Upper lobe of left lung (tissue), 4 donors: Measurements from ENCODE around the gene STK11IP.

Source experiments
- POLR2A ChIP-seq, 4 donors: fragments of 450-650 bp; IDR thresholded peaks; one replicate each; pipeline ENCODE4 v1.5.1; 2016 to 2017; ENCODE audit warnings: antibody characterized with exemption in 4 of 4, mild to moderate bottlenecking in 2 of 4
- POLR2AphosphoS5 ChIP-seq, 2 donors: sonication (generic); formaldehyde crosslinking; IDR thresholded peaks; one replicate each; pipeline ENCODE4 v1.5.1; 2017; ENCODE audit warnings: antibody characterized with exemption in 2 of 2
- TF ChIP-seq, protein P1 (sequence below), 6 experiments: fragments of 450-650 bp in 4 of 6; fragments of 200-600 bp in 2 of 6; sonication (generic) in 2 of 6; IDR thresholded peaks; one replicate each; pipeline ENCODE4 v1.5.1; 2016 to 2019; ENCODE audit warnings: antibody characterized with exemption in 6 of 6

GRCh38 chr2:219643084-219643473 lies 45.4 kb downstream of the STK11IP start:
- TF ChIP-seq, protein P1, sequence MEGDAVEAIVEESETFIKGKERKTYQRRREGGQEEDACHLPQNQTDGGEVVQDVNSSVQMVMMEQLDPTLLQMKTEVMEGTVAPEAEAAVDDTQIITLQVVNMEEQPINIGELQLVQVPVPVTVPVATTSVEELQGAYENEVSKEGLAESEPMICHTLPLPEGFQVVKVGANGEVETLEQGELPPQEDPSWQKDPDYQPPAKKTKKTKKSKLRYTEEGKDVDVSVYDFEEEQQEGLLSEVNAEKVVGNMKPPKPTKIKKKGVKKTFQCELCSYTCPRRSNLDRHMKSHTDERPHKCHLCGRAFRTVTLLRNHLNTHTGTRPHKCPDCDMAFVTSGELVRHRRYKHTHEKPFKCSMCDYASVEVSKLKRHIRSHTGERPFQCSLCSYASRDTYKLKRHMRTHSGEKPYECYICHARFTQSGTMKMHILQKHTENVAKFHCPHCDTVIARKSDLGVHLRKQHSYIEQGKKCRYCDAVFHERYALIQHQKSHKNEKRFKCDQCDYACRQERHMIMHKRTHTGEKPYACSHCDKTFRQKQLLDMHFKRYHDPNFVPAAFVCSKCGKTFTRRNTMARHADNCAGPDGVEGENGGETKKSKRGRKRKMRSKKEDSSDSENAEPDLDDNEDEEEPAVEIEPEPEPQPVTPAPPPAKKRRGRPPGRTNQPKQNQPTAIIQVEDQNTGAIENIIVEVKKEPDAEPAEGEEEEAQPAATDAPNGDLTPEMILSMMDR (IDR thresholded peaks at IDR 0.05): no peak
- TF ChIP-seq POLR2AphosphoS5 (IDR thresholded peaks at IDR 0.05) (no peak), POLR2A (IDR thresholded peaks at IDR 0.05) (no peak)
